ENCODE results near the gene RRP36. TPM values are rescaled to one million over a fixed set of nuclear protein-coding genes. Genes with fewer than 3 reads are reported as not detected.

The RRP36 gene
- polyA plus RNA-seq, 3 donors = 26.6 to 52.5 (median 43.3) TPM

DNA sequence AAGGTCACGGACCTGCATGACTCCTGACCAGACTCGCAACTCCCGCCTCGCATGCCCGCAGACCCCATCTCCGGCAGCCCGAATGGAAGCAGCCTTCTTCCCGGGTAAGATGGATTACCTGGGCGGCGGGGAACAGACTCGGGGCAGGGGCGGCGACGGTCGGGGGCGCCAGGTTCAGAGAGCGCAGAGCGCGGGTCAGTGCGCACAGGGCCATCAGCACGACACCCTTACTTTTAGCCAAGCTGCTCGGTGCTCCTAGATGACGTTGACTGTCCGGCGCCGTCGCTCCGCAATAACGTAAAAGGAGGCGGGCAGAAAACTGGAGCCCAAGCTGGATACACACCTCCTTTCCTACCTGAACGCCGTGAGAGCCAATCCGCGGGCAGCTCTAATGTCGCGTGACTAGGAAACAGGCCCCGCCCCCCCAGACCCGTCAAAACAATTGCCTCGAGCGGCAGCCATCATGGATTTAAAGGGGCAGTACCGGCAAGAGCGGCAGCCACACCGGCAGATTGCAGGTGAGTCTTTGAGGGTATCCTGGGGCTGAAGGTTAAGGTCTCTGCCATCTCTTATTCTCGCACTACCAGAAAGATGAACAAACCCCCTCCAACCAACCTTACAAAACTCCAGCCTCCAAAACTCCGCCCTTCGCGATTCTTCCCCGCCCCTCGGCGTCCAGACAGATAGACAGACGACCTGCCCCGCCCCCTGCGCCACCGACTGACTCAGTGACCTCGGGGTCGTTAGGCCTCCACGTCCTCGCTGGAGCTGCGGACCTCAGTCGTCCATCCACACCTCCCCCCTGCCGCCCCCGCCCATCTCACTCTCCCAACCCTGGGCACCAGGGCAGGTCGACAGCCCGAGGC, 38.0 kb downstream of the RRP36 start, which contains the start of the genes KLC4 and MRPL2:
Gene KLC4, plus strand, starts transcription at position 464 of the 866 bp plus-strand sequence. CDS start 1,705 bp downstream, outside the sequence.
Gene MRPL2, minus strand, starts transcription at position 267 of the 866 bp plus-strand sequence. Its CDS starts 53 bp downstream, at position 214.
- peak; percentile 98 to 99 (median 98) for DNase-seq
- Histone ChIP-seq H3K27me3 (ENCODE audit: control insufficient read depth in 2 of 2, insufficient read depth in 2 of 2, low read length in 2 of 2) (no peaks in the 10 kb centered on the region), H3K9ac (ENCODE audit: insufficient read depth, low read length, poor library complexity, severe bottlenecking) (peak within 1 kb of the TSS; percentile 90), H3K4me3 (replicated peaks in 1 of 3; ENCODE audit: low read depth in 2 of 3, low read length in 3 of 3) (peak within 1 kb of the TSS; percentile 69 to 99 (median 98)), H3K27ac (ENCODE audit: low read depth in 1 of 2, low read length in 2 of 2) (peak within 1 kb of the TSS; percentile 64 to 99), H2AFZ (ENCODE audit: insufficient read depth, low read depth, low read length, poor library complexity, severe bottlenecking) (peak within 1 kb of the TSS; percentile 99), H3K36me3 (replicated peaks in 1 of 2; ENCODE audit: control insufficient read depth in 1 of 2, insufficient read depth in 2 of 2, low read length in 2 of 2) (peaks cover 4 to 17% of the 10 kb centered on the region in 2 donors), H3K9me3 (replicated peaks in 1 of 2; ENCODE audit: control insufficient read depth in 1 of 2, insufficient read depth in 1 of 2, low read length in 2 of 2) (no peaks in the 10 kb centered on the region), H3K4me2 (replicated peaks; ENCODE audit: extremely low read depth, low read length, poor library complexity, severe bottlenecking) (peak within 1 kb of the TSS; percentile 99), H3K79me2 (ENCODE audit: insufficient read depth, low read length) (peaks cover 17% of the 10 kb centered on the region), H4K20me1 (ENCODE audit: insufficient read depth, low read length) (no peaks in the 10 kb centered on the region), H3K4me1 (ENCODE audit: control insufficient read depth in 1 of 2, insufficient read depth in 2 of 2, low read length in 2 of 2) (peaks cover 14 to 23% of the 10 kb centered on the region in 2 donors)
- intact Hi-C loops (cut with micrococcal nuclease) = loop anchor here (2.0 to 10.0 kb wide), 3 partner anchors 45 to 115 kb away; partner anchors contain the start of genes KLHDC3 (in 2 of the 2) and SRF (in 1 of the 2)
- TF ChIP-seq CTCF (IDR thresholded peaks at IDR 0.05) = no peak
- Mint-ChIP-seq H3K36me3 (peaks cover 19 to 25% of the 10 kb centered on the region in 2 donors), H3K4me1 (peaks cover 25% of the 10 kb centered on the region), H3K4me3 (peak within 1 kb of the TSS; percentile 85 to 96), H3K9me3 (no peaks in the 10 kb centered on the region), H3K27ac (peak within 1 kb of the TSS; percentile 90 to 100 (median 99)), H3K27me3 (ENCODE audit: low read depth in 3 of 3) (peaks cover 0 to 2% (median 0%) of the 10 kb centered on the region in 3 donors)
- WGBS (ENCODE audit: insufficient coverage) = under 1% methylated on average over 58 of the region's 64 CpGs

- intact Hi-C loops (cut with micrococcal nuclease) = no loop called here
- H3K36me3 ChIP-seq (replicated peaks in 1 of 2; ENCODE audit: control insufficient read depth in 1 of 2, insufficient read depth in 2 of 2, low read length in 2 of 2) = peaks cover 4 to 18% of the 10 kb centered on the region in 2 donors
- H3K27me3 ChIP-seq (ENCODE audit: control insufficient read depth in 2 of 2, insufficient read depth in 2 of 2, low read length in 2 of 2) = no peaks in the 10 kb centered on the region
- peaks cover 14 to 23% of the 10 kb centered on the region in 2 donors for H3K4me1 ChIP-seq (ENCODE audit: control insufficient read depth in 1 of 2, insufficient read depth in 2 of 2, low read length in 2 of 2)
- peak overlapping the region; percentile 64 to 99 for H3K27ac ChIP-seq (ENCODE audit: low read depth in 1 of 2, low read length in 2 of 2)
- peaks cover 25% of the 10 kb centered on the region for H3K4me1 Mint-ChIP-seq
- H3K9me3 Mint-ChIP-seq = no peaks in the 10 kb centered on the region
- TF ChIP-seq CTCF (IDR thresholded peaks at IDR 0.05) = no peak
- peaks cover 17% of the 10 kb centered on the region for H3K79me2 ChIP-seq (ENCODE audit: insufficient read depth, low read length)
- peak overlapping the region; percentile 90 for H3K9ac ChIP-seq (ENCODE audit: insufficient read depth, low read length, poor library complexity, severe bottlenecking)
- peak overlapping the region; percentile 99 for H3K4me2 ChIP-seq (replicated peaks; ENCODE audit: extremely low read depth, low read length, poor library complexity, severe bottlenecking)
- peak overlapping the region; percentile 99 for H2AFZ ChIP-seq (ENCODE audit: insufficient read depth, low read depth, low read length, poor library complexity, severe bottlenecking)
- peak overlapping the region; percentile 69 to 99 (median 98) for H3K4me3 ChIP-seq (replicated peaks in 1 of 3; ENCODE audit: low read depth in 2 of 3, low read length in 3 of 3)
- H3K36me3 Mint-ChIP-seq = peaks cover 22 to 25% of the 10 kb centered on the region in 2 donors
- peak overlapping the region; percentile 85 to 96 for H3K4me3 Mint-ChIP-seq
- peaks cover 0 to 2% (median 0%) of the 10 kb centered on the region in 3 donors for H3K27me3 Mint-ChIP-seq (ENCODE audit: low read depth in 3 of 3)
- 10% methylated on average over 10 of the region's 15 CpGs for WGBS (ENCODE audit: insufficient coverage)
- H4K20me1 ChIP-seq (ENCODE audit: insufficient read depth, low read length) = no peaks in the 10 kb centered on the region
- no peaks in the 10 kb centered on the region for H3K9me3 ChIP-seq (replicated peaks in 1 of 2; ENCODE audit: control insufficient read depth in 1 of 2, insufficient read depth in 1 of 2, low read length in 2 of 2)
- no peak for DNase-seq
- H3K27ac Mint-ChIP-seq = peak overlapping the region; percentile 90 to 100 (median 99)
Observed at GRCh38 chr6:43060034-43060754, 38.8 kb downstream of the RRP36 start.
